Neural cell (in vitro differentiated cells): Measurements from ENCODE around the gene RPS6KA5. TPM values are rescaled to one million over a fixed set of nuclear protein-coding genes. Genes with fewer than 3 reads are reported as not detected.

Source experiments
- H2AFZ ChIP-seq: fragments of 200-600, 300-800 bp; sonication (generic), shearing (Covaris generic); 2 replicates; pipeline ENCODE4 v1.6.0; 2014; ENCODE audit warnings: low read depth, mild to moderate bottlenecking, antibody characterized with exemption, low read length, moderate library complexity
- H3F3A ChIP-seq: fragments of 200-600 bp; shearing (Covaris generic); 2 replicates; pipeline ENCODE4 v1.6.1; 2016; ENCODE audit warnings: mild to moderate bottlenecking, moderate library complexity, mixed read lengths, antibody characterized with exemption, low read length; ENCODE audit not compliant: insufficient read depth, poor library complexity, severe bottlenecking
- H3K27ac ChIP-seq: fragments of 200-600, 300-800 bp; sonication (generic), shearing (Covaris generic); 2 replicates; pipeline ENCODE4 v1.5.1; 2014; ENCODE audit warnings: mild to moderate bottlenecking, low read length, moderate library complexity
- H3K27me3 ChIP-seq: fragments of 300-800, 200-600 bp; sonication (generic), shearing (Covaris generic); 2 replicates; pipeline ENCODE4 v1.6.0; 2014; ENCODE audit warnings: mild to moderate bottlenecking, low read depth, low read length, moderate library complexity; ENCODE audit not compliant: insufficient read depth
- H3K36me3 ChIP-seq: fragments of 300-800, 200-600 bp; sonication (generic), shearing (Covaris generic); 2 replicates; pipeline ENCODE4 v1.5.1; 2014; ENCODE audit warnings: mild to moderate bottlenecking, antibody characterized with exemption, low read length, moderate library complexity; ENCODE audit not compliant: insufficient read depth
- H3K4me2 ChIP-seq: fragments of 300-800, 200-600 bp; sonication (generic), shearing (Covaris generic); 2 replicates; pipeline ENCODE4 v1.6.0; 2014; ENCODE audit warnings: mild to moderate bottlenecking, low read length
- H3K4me3 ChIP-seq: fragments of 300-800, 200-600 bp; sonication (generic), shearing (Covaris generic); 2 replicates; pipeline ENCODE4 v1.5.1; 2014; ENCODE audit warnings: mild to moderate bottlenecking, low read length, moderate library complexity
- H3K79me2 ChIP-seq: fragments of 200-600 bp; shearing (Covaris generic); replicated peaks from 2 replicates; pipeline ENCODE4 v1.6.0; 2014; ENCODE audit warnings: mild to moderate bottlenecking, low read length, moderate library complexity; ENCODE audit not compliant: insufficient read depth
- H3K9ac ChIP-seq: fragments of 300-800, 200-600 bp; sonication (generic), shearing (Covaris generic); 2 replicates; pipeline ENCODE4 v1.6.1; 2016; ENCODE audit warnings: mild to moderate bottlenecking, low read length, mixed read lengths
- H3K9me2 ChIP-seq: fragments of 200-600 bp; shearing (Covaris generic); 2 replicates; pipeline ENCODE4 v1.6.1; 2016; ENCODE audit warnings: mild to moderate bottlenecking, low read length, mixed read lengths; ENCODE audit not compliant: insufficient read depth
- H3K9me3 ChIP-seq: fragments of 200-600, 300-800 bp; sonication (generic), shearing (Covaris generic); 2 replicates; pipeline ENCODE4 v1.6.1; 2016; ENCODE audit warnings: mild to moderate bottlenecking, mixed run types, low read length, moderate library complexity, mixed read lengths
- H4K20me1 ChIP-seq: fragments of 200-600 bp; shearing (Covaris generic); 2 replicates; pipeline ENCODE4 v1.6.1; 2016; ENCODE audit warnings: mild to moderate bottlenecking, mixed run types; ENCODE audit not compliant: insufficient read depth
- EP300 ChIP-seq: fragments of 450-650 bp; conservative IDR thresholded peaks from 2 replicates; pipeline ENCODE4 v1.6.1; 2014; ENCODE audit warnings: antibody characterized with exemption, mild to moderate bottlenecking, moderate library complexity; ENCODE audit not compliant: poor library complexity, severe bottlenecking
- EZH2 ChIP-seq: fragments of 200-600, 300-800 bp; shearing (Covaris generic), sonication (generic); IDR thresholded peaks from 2 replicates; pipeline ENCODE4 v1.6.1; 2014; ENCODE audit warnings: antibody characterized with exemption, low read length, borderline replicate concordance, mild to moderate bottlenecking; ENCODE audit not compliant: insufficient read depth, poor library complexity, severe bottlenecking
- MXI1 ChIP-seq: fragments of 450-650 bp; conservative IDR thresholded peaks from 2 replicates; pipeline ENCODE4 v1.6.1; 2014; ENCODE audit warnings: antibody characterized with exemption, mild to moderate bottlenecking; ENCODE audit not compliant: poor library complexity, severe bottlenecking
- POLR2AphosphoS5 ChIP-seq: IDR thresholded peaks from 2 replicates; pipeline ENCODE4 v1.6.1; 2012
- RAD21 ChIP-seq: fragments of 450-650 bp; conservative IDR thresholded peaks from 2 replicates; pipeline ENCODE4 v1.6.1; 2014; ENCODE audit warnings: antibody characterized with exemption, mild to moderate bottlenecking, moderate library complexity
- REST ChIP-seq: IDR thresholded peaks from 2 replicates; pipeline ENCODE4 v1.6.1; 2012; ENCODE audit warnings: borderline replicate concordance
- SMC3 ChIP-seq: fragments of 450-650 bp; conservative IDR thresholded peaks from 2 replicates; pipeline ENCODE4 v1.6.1; 2014; ENCODE audit warnings: antibody characterized with exemption, mild to moderate bottlenecking, moderate library complexity; ENCODE audit not compliant: poor library complexity
- TAF1 ChIP-seq: IDR thresholded peaks from 2 replicates; pipeline ENCODE4 v1.6.1; 2012; ENCODE audit warnings: low read depth
- polyA plus RNA-seq: library from polyadenylated mRNA; depleted of rRNA; stranded (reverse); fragments of >200 nt; gene quantifications from 2 replicates; pipeline ENCODE4 v1.2.3, GENCODE V29; 2014
- TF ChIP-seq, protein P1 (sequence below): fragments of 450-650 bp; IDR thresholded peaks from 2 replicates; pipeline ENCODE4 v1.5.1; 2014; ENCODE audit warnings: antibody characterized with exemption, mild to moderate bottlenecking, moderate library complexity; ENCODE audit not compliant: poor library complexity, severe bottlenecking

The RPS6KA5 gene
- polyA plus RNA-seq, 1 donor from 2014 or later = 6.3 TPM

DNA sequence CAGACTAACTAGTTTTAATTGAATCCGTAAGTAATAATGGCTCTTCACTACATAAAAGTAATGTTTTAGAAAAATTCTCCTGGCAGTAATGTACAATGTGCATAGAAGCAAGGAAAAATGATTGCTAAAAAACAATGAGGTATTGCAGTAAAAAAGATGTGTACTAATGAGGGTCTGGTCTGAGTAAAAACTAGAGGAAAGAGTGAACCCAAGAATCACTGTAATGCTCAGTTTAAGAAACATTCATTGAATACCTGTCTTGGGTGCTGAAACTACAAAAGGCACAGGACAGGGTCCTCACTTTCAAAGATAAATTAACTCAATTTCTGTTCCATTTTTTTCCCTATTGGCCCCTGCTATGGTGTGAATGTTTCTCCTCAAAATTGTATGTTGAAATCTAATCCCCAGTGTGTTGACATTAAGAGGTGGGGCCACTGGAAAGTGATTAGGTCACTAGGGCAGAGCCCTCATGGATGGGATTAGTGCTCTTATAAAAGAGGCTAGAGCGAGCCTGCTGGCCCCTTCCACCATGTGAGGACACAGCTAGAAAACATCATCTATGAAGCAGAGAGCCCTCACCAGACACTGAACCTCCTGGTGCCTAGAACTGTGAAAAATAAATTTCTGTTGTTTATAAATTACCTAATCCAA, 51.6 kb downstream of the RPS6KA5 start:
- no peak overlapping the region for H3K27ac ChIP-seq
- TF ChIP-seq RAD21 = no peak
- TF ChIP-seq REST = no peak
- no peak for TF ChIP-seq TAF1
- H4K20me1 ChIP-seq = no peaks in the 10 kb centered on the region
- H3K9ac ChIP-seq = no peak overlapping the region
- no peaks in the 10 kb centered on the region for H3K27me3 ChIP-seq
- H3K36me3 ChIP-seq = no peaks in the 10 kb centered on the region
- H3K79me2 ChIP-seq = no peaks in the 10 kb centered on the region
- H3K9me2 ChIP-seq = no peaks in the 10 kb centered on the region
- H2AFZ ChIP-seq = no peak overlapping the region
- no peak overlapping the region for H3K4me2 ChIP-seq
- no peaks in the 10 kb centered on the region for H3F3A ChIP-seq
- no peaks in the 10 kb centered on the region for H3K9me3 ChIP-seq
- no peak overlapping the region for H3K4me3 ChIP-seq

DNA sequence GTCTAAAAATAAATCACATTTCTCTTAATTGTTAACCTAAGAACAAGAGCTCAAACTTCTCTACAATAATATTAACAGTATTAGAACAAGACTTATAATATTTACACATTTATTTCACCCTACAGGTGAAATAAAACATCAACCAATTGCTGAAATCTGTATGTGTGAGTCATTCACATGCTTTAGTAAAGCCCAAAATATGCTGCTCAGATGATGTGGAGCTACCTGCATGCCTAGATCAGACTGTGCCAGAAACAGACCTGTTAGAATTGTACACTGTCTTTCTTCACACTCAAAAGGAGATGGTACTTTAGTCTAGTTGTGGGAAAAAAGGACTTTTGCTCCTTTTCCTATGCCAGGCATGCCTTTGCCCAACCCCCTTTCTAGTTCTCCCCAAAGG, 54.7 kb downstream of the RPS6KA5 start:
- H3K27me3 ChIP-seq = no peaks in the 10 kb centered on the region
- H3K4me3 ChIP-seq = no peak overlapping the region
- no peaks in the 10 kb centered on the region for H3K36me3 ChIP-seq
- H3K9ac ChIP-seq = no peak overlapping the region
- no peak overlapping the region for H3K27ac ChIP-seq
- no peak for TF ChIP-seq MXI1
- TF ChIP-seq EP300 = no peak
- no peak for TF ChIP-seq POLR2AphosphoS5
- TF ChIP-seq EZH2 = no peak
- no peak for TF ChIP-seq RAD21
- TF ChIP-seq, protein P1, sequence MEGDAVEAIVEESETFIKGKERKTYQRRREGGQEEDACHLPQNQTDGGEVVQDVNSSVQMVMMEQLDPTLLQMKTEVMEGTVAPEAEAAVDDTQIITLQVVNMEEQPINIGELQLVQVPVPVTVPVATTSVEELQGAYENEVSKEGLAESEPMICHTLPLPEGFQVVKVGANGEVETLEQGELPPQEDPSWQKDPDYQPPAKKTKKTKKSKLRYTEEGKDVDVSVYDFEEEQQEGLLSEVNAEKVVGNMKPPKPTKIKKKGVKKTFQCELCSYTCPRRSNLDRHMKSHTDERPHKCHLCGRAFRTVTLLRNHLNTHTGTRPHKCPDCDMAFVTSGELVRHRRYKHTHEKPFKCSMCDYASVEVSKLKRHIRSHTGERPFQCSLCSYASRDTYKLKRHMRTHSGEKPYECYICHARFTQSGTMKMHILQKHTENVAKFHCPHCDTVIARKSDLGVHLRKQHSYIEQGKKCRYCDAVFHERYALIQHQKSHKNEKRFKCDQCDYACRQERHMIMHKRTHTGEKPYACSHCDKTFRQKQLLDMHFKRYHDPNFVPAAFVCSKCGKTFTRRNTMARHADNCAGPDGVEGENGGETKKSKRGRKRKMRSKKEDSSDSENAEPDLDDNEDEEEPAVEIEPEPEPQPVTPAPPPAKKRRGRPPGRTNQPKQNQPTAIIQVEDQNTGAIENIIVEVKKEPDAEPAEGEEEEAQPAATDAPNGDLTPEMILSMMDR = no peak
- TF ChIP-seq REST = no peak
- no peak for TF ChIP-seq TAF1
- TF ChIP-seq SMC3 = no peak
- H3K9me2 ChIP-seq = no peaks in the 10 kb centered on the region
- H3K9me3 ChIP-seq = no peaks in the 10 kb centered on the region
- H3K4me2 ChIP-seq = no peak overlapping the region
- H2AFZ ChIP-seq = no peak overlapping the region
- no peaks in the 10 kb centered on the region for H3K79me2 ChIP-seq
- no peaks in the 10 kb centered on the region for H3F3A ChIP-seq
- no peaks in the 10 kb centered on the region for H4K20me1 ChIP-seq
